Hypothalamus (tissue), 51 donors: Measurements from ENCODE around the gene GOLGA1.
"Not testable (repeated sequence)": the region's sequence is repeated elsewhere in the genome, so short reads cannot be mapped to it uniquely, and the experiment has no call there.

Experiments used
- DNase-seq, 51 donors: peaks; one replicate each; lab custom pipeline; 2025; lab: John Stamatoyannopoulos, UW

Gene GOLGA1

GRCh38 chr9:124940894-124941678 lies at the start of gene GOLGA1:
TSS of gene GOLGA1 (minus strand) at chr9:124941083. CDS start at chr9:124938711, 2,372 bp downstream.
- DNase-seq = peak; percentile 78 to 97 (median 91)

- no peak for DNase-seq
These were observed 42.8 kb upstream of the GOLGA1 start for GRCh38 chr9:124983698-124984097.

GRCh38 chr9:124980431-124980830 lies 39.5 kb upstream of the GOLGA1 start:
- no peak for DNase-seq

- no peak for DNase-seq
These were observed 34.2 kb upstream of the GOLGA1 start for GRCh38 chr9:124975131-124975530.

GRCh38 chr9:124973807-124974206 lies 32.9 kb upstream of the GOLGA1 start:
- DNase-seq = no peak

- DNase-seq = no peak
These were observed 31.4 kb upstream of the GOLGA1 start for GRCh38 chr9:124972241-124972770.

- DNase-seq = no peak
These were observed 28.5 kb upstream of the GOLGA1 start for GRCh38 chr9:124969401-124969800.

- DNase-seq = no peak
These were observed 27.4 kb upstream of the GOLGA1 start for GRCh38 chr9:124968238-124968637.

- DNase-seq = not testable (repeated sequence)
These were observed 25.1 kb upstream of the GOLGA1 start for GRCh38 chr9:124965775-124966568.

GRCh38 chr9:124964604-124965003 lies 23.7 kb upstream of the GOLGA1 start:
- no peak for DNase-seq

GRCh38 chr9:124964056-124964455 lies 23.2 kb upstream of the GOLGA1 start:
- DNase-seq = no peak

- DNase-seq = no peak
These were observed 19.5 kb upstream of the GOLGA1 start for GRCh38 chr9:124960409-124960752.

- DNase-seq = not testable (repeated sequence)
These were observed 19.0 kb upstream of the GOLGA1 start for GRCh38 chr9:124959671-124960408.

GRCh38 chr9:124954255-124954654 lies 13.4 kb upstream of the GOLGA1 start:
- DNase-seq = no peak

- no peak for DNase-seq
These were observed 9.3 kb upstream of the GOLGA1 start for GRCh38 chr9:124950050-124950718.

- no peak for DNase-seq
These were observed 8.5 kb upstream of the GOLGA1 start for GRCh38 chr9:124949387-124949786.

- DNase-seq = no peak
These were observed 7.0 kb upstream of the GOLGA1 start for GRCh38 chr9:124947727-124948391.

GRCh38 chr9:124946167-124946566 lies 5.3 kb upstream of the GOLGA1 start:
- no peak for DNase-seq

GRCh38 chr9:124941679-124942561 lies 1.0 kb upstream of the GOLGA1 start:
- DNase-seq = peak in 32 of 51 donors; percentile 8 to 70 (median 30)
